Measurements from ENCODE around the gene FBRS.

FBRS gene

DNA sequence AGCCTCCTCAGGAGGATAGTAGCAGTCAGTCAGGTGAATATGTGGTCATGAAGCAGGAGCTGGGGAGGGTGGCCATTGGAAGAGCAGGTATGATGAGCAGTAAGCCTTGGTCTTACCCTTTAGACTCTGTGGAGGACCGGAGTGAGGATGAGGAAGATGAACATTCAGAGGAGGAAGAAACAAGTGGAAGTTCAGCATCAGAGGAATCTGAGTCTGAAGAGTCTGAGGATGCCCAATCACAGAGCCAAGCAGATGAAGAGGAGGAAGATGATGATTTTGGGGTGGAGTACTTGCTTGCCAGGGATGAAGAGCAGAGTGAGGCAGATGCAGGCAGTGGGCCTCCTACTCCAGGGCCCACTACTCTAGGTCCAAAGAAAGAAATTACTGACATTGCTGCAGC lies 53.5 kb downstream of the FBRS start:
- TF ChIP-seq, protein P1, sequence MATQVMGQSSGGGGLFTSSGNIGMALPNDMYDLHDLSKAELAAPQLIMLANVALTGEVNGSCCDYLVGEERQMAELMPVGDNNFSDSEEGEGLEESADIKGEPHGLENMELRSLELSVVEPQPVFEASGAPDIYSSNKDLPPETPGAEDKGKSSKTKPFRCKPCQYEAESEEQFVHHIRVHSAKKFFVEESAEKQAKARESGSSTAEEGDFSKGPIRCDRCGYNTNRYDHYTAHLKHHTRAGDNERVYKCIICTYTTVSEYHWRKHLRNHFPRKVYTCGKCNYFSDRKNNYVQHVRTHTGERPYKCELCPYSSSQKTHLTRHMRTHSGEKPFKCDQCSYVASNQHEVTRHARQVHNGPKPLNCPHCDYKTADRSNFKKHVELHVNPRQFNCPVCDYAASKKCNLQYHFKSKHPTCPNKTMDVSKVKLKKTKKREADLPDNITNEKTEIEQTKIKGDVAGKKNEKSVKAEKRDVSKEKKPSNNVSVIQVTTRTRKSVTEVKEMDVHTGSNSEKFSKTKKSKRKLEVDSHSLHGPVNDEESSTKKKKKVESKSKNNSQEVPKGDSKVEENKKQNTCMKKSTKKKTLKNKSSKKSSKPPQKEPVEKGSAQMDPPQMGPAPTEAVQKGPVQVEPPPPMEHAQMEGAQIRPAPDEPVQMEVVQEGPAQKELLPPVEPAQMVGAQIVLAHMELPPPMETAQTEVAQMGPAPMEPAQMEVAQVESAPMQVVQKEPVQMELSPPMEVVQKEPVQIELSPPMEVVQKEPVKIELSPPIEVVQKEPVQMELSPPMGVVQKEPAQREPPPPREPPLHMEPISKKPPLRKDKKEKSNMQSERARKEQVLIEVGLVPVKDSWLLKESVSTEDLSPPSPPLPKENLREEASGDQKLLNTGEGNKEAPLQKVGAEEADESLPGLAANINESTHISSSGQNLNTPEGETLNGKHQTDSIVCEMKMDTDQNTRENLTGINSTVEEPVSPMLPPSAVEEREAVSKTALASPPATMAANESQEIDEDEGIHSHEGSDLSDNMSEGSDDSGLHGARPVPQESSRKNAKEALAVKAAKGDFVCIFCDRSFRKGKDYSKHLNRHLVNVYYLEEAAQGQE (IDR thresholded peaks at IDR 0.05; ENCODE audit: insufficient read depth in 1 of 2, low read depth in 2 of 2, low read length in 2 of 2), result no peak
- no peak for TF ChIP-seq POLR2AphosphoS5 (IDR thresholded peaks at IDR 0.05; ENCODE audit: low read depth, low read length)
- no peak for TF ChIP-seq SIN3A (IDR thresholded peaks at IDR 0.05; ENCODE audit: borderline replicate concordance, insufficient read depth, low read length)
- no peak for TF ChIP-seq FOXP2 (optimal IDR thresholded peaks at IDR 0.05; ENCODE audit: borderline replicate concordance, extremely low read depth, extremely low read length, insufficient read depth)
- no peak for TF ChIP-seq TAF1 (IDR thresholded peaks at IDR 0.05; ENCODE audit: borderline replicate concordance, insufficient read depth, low read length)

DNA sequence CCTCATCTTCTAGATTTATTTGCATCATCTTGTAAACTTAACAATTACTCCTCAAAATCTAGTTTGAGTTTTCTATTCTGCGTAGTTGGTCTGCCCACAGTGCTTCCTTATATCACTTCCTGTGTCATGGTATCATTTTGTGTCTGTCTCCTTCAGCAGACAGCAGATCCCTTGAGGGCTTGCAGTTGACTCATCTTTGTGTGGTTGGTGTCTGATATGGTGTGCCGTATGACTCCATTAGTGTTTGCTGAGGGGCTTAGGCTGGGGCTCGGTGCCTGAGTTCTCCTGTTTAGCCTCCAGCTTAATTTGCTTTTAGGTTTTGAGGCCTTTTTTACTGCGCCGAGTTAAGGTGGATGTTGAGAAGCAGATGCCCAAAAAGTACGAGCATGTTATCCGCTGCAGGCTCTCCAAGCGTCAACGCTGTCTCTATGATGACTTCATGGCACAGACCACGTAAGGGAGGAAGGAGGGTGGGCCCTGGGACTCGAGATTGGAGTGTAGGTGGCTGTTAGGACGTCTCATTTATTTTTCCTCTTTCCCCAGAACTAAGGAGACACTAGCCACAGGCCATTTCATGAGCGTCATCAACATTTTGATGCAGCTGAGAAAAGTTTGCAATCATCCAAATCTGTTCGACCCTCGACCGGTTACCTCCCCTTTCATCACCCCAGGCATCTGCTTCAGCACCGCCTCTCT lies 57.7 kb downstream of the FBRS start:
- TF ChIP-seq SIN3A (IDR thresholded peaks at IDR 0.05; ENCODE audit: borderline replicate concordance, insufficient read depth, low read length), result no peak
- TF ChIP-seq, protein P1 (IDR thresholded peaks at IDR 0.05; ENCODE audit: insufficient read depth in 1 of 2, low read depth in 2 of 2, low read length in 2 of 2), result no peak
- TF ChIP-seq TAF1 (IDR thresholded peaks at IDR 0.05; ENCODE audit: borderline replicate concordance, insufficient read depth, low read length), result no peak
- TF ChIP-seq FOXP2 (optimal IDR thresholded peaks at IDR 0.05; ENCODE audit: borderline replicate concordance, extremely low read depth, extremely low read length, insufficient read depth), result no peak
- TF ChIP-seq POLR2AphosphoS5 (IDR thresholded peaks at IDR 0.05; ENCODE audit: low read depth, low read length), result no peak

DNA sequence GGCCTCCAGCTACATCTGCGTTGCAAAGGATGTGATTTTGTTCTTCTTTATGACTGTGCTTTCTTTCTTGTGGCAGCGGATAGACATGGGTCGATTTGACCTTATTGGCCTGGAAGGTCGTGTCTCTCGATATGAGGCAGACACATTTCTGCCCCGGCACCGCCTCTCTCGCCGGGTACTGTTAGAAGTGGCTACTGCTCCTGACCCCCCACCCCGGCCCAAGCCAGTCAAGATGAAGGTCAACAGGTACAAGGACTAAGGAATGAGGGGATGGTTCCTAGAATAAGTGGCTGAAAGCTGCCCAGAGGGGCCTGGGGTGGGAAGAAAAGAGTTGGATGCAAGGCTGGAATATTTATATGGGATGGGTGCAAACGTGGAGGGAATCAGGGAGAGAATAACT lies 61.9 kb downstream of the FBRS start:
- TF ChIP-seq TAF1 (IDR thresholded peaks at IDR 0.05; ENCODE audit: borderline replicate concordance, insufficient read depth, low read length) (no peak), POLR2AphosphoS5 (IDR thresholded peaks at IDR 0.05; ENCODE audit: low read depth, low read length) (no peak), FOXP2 (optimal IDR thresholded peaks at IDR 0.05; ENCODE audit: borderline replicate concordance, extremely low read depth, extremely low read length, insufficient read depth) (no peak), SIN3A (IDR thresholded peaks at IDR 0.05; ENCODE audit: borderline replicate concordance, insufficient read depth, low read length) (no peak)
- TF ChIP-seq, protein P1 (IDR thresholded peaks at IDR 0.05; ENCODE audit: insufficient read depth in 1 of 2, low read depth in 2 of 2, low read length in 2 of 2), result no peak
